GM19438 (cell line): Measurements from ENCODE around the gene ANKS1A.

Experiments used
- ATAC-seq: cut with Tn5 transposase; IDR thresholded peaks from one replicate; pipeline ENCODE4 v1.9.1; 2021; ENCODE audit warnings: low read depth; ENCODE audit not compliant: unreplicated experiment

Gene ANKS1A

GRCh38 chr6:35139924-35140638 lies 251.0 kb downstream of the ANKS1A start:
- no peak for ATAC-seq

DNA sequence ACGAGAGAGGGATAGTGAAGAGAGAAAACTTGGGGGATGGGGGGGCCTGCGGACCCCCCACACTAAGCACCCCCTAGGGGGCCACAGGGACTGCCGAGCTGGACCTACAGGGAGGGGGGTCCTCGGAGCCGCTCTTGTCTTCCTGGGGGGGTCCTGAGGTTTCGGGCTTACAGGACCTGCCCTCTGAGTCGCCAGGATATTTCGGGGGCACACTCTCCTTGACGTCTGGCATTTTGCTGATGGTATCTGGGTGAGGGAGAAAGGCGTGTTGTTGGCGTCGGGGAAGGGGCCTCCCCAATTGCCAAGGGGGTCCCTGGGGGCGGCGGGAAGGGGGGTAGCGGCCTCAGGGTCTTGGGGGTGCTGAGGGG lies 251.6 kb downstream of the ANKS1A start:
- ATAC-seq, result no peak
